22Rv1 (cell line): Measurements from ENCODE around the gene ENKUR.

ENCODE experiments used
- H3K27ac ChIP-seq: fragments of 450-650 bp; 2 replicates; pipeline ENCODE4 v1.5.1; 2017
- ZFX ChIP-seq: fragments of 450-650 bp; IDR thresholded peaks from 2 replicates; pipeline ENCODE4 v1.6.1; 2017; ENCODE audit warnings: antibody characterized with exemption, borderline replicate concordance
- TF ChIP-seq, protein P1 (sequence below): fragments of 450-650 bp; IDR thresholded peaks from 2 replicates; pipeline ENCODE4 v1.5.1; 2017; ENCODE audit warnings: mild to moderate bottlenecking

Gene ENKUR

DNA sequence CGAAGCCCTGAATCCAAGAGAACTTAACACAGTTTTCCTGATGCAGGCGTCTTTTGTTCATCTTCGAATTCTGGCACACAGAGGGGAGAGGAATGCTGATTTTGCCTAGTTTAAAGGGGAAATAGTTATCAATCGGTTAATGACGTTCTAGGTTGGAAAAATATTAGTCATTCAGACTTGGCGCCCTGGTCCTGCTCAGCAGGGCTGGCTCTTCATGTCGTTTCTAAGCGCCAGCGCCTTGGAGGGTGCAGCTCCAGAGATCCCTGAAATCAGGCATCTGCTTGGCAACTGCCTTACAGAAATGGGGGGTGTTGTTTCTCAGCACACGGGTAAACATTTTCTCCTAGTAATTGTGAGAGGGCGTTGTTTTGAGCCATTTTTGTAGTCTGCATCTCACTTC is 62.3 kb downstream of the ENKUR start:
- no peak for TF ChIP-seq ZFX
- TF ChIP-seq, protein P1, sequence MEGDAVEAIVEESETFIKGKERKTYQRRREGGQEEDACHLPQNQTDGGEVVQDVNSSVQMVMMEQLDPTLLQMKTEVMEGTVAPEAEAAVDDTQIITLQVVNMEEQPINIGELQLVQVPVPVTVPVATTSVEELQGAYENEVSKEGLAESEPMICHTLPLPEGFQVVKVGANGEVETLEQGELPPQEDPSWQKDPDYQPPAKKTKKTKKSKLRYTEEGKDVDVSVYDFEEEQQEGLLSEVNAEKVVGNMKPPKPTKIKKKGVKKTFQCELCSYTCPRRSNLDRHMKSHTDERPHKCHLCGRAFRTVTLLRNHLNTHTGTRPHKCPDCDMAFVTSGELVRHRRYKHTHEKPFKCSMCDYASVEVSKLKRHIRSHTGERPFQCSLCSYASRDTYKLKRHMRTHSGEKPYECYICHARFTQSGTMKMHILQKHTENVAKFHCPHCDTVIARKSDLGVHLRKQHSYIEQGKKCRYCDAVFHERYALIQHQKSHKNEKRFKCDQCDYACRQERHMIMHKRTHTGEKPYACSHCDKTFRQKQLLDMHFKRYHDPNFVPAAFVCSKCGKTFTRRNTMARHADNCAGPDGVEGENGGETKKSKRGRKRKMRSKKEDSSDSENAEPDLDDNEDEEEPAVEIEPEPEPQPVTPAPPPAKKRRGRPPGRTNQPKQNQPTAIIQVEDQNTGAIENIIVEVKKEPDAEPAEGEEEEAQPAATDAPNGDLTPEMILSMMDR: no peak

DNA sequence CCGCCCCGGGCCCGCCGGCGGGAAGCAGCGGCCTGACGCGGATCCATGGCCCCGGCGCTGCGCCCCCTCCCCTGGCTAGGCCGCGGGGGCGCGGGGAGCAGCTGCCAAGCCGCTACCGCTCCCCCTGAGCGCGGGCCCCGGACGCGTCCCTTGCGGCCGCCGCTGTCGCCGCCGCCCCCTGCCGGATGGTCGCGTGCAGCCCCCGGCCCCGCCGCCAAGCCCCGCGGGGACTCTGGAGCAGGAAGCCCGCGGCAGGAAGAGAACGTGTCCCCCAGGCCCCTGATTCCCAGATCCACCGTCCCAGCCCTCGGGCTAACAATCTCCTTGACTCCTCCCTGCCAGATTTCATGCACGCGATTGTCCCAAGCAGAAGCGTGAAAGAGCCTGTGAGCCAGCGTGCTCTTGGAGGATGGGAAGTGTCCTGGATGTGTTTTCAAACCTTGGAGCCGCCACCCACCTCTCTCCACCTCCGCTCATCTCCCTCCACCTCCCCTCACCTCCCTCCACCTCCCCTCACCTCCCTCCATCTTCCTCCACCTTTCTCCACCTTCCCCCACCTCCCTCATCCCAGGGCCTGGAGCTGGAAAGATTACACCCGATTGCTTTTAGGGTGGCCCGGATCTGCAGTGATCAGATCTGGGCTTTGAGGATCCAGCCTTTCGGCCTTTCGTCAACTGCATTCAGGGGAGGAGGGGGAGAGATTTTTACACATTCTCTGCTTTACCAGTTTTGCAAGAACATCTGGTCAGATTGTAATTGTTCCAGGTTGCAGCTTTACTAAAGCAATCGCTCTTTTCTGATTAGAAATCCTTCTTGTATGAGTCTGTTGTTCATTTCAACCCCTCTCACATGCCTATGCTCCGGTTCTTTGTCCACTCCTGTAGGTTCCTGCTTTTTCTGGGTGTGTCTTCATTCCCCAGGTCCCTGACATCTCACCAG is 63.0 kb downstream of the ENKUR start:
- TF ChIP-seq, protein P1: peak; percentile 43
- no peak for TF ChIP-seq ZFX
- no peak overlapping the region for H3K27ac ChIP-seq

More for the DNA sequence above, 62.3 kb downstream of the ENKUR start:
- no peak overlapping the region for H3K27ac ChIP-seq

DNA sequence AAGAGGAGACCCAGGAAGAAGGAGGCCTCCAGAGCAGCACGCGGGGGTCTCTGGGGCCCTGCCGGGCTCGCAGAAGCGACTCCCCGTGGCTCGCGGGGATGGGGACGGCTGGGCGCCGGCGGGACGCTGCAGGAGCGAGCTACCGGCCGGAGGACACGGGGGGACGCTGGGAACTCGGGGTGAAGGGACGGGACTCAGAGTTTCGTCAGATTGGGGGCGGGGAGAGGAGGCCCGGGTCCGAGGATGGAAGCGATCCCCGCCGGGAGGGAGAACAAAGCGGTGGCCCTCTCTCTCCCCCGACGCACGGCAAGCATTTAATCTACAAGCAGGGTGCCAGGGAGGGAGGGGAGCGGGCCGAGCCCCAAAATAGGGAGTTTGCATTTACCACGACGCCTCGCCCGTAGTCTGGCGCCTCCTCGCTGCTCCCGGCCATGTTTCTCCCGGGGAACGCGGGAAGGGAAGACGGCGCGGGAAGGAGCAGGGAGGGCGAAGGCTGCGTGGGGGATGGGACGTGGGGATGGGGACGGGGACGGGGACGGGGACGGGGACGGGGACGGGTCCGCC is 63.7 kb downstream of the ENKUR start, which contains the start of gene PRTFDC1:
TSS of gene PRTFDC1 (minus strand) at position 464 of the 564 bp plus-strand sequence. CDS start at position 433, 31 bp downstream.
- no peak within 1 kb of the TSS for H3K27ac ChIP-seq
- TF ChIP-seq, protein P1: no peak
- no peak for TF ChIP-seq ZFX

DNA sequence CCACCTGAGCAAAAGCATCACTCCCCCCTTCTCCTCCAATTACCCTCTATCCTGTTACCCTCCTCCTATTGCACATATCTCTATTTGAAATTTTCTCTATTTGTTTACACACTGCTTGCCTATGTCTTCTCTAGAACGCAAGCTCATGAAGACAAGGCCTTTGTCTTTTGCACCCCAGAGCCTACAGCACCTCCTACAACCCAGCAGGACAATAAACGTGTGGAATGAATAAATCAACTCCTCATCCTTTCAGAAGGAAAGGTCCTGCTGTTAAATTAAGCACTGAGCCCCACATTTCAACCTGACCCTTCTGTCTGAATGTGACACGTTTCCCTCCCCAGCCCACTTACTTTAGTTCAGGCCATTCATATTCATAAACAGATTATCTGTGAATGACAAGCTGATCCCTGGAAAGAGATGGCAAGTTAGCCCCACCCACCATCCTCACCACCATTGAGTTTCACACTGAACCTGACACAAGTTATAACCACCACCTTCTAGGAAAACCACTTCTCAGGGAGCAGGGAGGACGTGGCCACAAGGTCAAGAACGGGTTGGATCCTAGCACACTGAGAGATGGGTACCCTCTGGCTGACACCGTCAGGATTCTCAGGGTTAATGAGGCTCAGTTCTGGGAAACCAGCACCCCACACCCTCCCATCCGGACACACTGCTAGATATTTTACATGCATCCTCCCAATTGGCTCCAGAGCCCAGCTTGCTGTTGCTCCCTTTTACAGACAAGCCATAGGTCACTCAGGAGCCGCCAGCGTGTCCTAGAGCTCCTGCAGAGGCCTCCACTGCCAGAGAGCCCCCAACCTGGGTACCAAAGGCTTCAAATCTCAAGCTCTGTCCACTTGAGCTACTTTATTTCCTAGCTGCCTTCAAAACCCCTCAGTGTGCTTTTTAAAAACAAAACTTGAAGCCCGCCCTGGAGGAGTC is 64.5 kb downstream of the ENKUR start:
- no peak for TF ChIP-seq ZFX
- TF ChIP-seq, protein P1: no peak
- no peak overlapping the region for H3K27ac ChIP-seq

DNA sequence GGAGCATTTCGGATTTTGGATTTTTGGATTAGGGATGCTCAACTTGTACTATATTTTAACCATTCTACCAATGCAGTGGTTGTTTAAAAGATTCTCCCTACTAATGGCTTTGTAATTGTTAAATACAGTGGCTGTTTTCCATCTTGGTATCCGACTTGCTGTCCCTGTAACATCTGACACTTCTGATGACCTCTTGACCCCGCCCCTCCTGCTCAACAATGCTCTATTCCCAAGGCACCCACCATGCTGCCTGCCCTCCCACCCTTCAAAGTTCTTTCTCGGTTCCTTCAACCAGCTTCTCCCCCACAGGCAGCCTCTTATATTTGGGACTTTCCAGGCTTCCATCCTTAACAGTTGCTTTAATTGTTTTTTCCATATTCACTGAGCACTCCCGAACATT is 65.5 kb downstream of the ENKUR start:
- TF ChIP-seq ZFX: no peak
- TF ChIP-seq, protein P1: no peak
- no peak overlapping the region for H3K27ac ChIP-seq

DNA sequence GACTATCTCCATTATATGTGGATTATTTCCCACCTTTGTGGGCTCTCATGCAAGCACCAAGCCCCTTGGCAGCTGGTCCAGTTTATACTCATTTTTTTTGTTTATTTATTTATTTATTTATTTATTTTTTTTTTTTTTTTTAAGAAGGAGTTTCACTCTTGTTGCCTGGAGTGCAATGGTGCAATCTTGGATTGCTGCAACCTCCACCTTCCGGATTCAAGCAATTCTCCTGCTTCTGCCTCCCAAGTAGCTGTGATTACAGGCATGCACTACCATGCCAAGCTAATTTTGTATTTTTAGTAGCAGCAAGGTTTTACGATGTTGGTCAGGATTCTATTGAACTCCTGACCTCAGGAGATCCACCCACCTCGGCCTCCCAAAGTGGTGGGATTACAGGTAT is 66.3 kb downstream of the ENKUR start:
- TF ChIP-seq, protein P1: no peak
- TF ChIP-seq ZFX: no peak
- no peak overlapping the region for H3K27ac ChIP-seq
